Activated CD4-positive, alpha-beta T cell treated with anti-CD3 and anti-CD28 coated beads, Interleukin-10, Interleukin-2, amounts not matched to agents 100 ng/mL and 50 ng/mL, durations not matched to agents 16 hours and 8 hours (primary cell): Measurements from ENCODE around the gene SCN8A.

Experiments
- DNase-seq: peaks from one replicate; pipeline ENCODE4 v3.0.0-alpha.2; 2020

SCN8A gene

GRCh38 chr12:51837286-51837685, 246.3 kb downstream of the SCN8A start:
- DNase-seq = no peak

- no peak for DNase-seq
Observed at GRCh38 chr12:51838036-51838435, 247.0 kb downstream of the SCN8A start.

GRCh38 chr12:51838762-51839161, 247.7 kb downstream of the SCN8A start:
- DNase-seq = no peak

- DNase-seq = no peak
Observed at GRCh38 chr12:51839310-51839947, 248.4 kb downstream of the SCN8A start.

DNA sequence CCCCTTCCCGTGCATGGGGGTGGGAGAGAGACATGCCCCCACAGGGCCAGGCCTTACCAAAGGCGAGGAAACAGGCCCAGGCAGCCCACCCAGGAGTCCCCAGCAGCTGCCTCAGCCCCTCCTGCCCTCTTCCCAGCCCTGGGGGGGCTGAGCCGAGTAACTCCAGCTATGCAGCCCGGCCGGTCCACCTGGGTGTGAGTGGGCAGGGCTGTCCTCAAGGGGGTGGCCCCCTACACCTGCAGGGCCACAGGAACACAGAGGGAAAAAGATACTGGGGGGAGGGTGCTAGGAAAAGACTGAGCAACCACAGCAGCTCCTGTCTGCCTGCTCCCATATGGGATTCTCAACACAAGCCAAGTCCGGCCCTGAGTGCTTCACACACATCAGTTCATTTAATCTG, 249.9 kb downstream of the SCN8A start:
- DNase-seq = no peak

GRCh38 chr12:51841727-51842126, 250.7 kb downstream of the SCN8A start:
- no peak for DNase-seq

- DNase-seq = no peak
Observed at GRCh38 chr12:51844854-51845253, 253.8 kb downstream of the SCN8A start.

- DNase-seq = no peak
Observed at GRCh38 chr12:51845482-51845881, 254.4 kb downstream of the SCN8A start.

DNA sequence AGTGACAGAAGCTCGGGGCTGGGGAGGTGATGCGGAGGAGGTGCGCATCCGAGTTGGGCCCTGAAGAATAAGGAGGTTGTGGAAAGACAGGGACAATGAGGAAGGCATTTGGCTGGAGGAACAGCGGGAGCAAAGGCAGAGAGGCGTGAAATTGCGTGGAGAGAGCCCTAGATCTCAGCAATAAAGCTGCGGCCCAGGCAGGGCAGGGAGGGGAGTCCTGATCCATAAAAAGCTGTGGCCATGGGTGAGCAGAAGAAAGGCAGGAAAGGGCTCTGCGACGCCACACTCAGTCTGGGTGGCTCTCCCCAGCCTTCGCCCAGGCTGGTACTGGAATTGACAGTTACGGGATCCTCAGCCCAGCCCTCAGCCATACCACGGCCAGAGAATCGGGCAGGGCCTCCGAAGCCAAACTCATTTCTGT, 255.2 kb downstream of the SCN8A start:
- DNase-seq = no peak

GRCh38 chr12:51846911-51847642, 256.0 kb downstream of the SCN8A start:
- DNase-seq = peak; percentile 27

DNA sequence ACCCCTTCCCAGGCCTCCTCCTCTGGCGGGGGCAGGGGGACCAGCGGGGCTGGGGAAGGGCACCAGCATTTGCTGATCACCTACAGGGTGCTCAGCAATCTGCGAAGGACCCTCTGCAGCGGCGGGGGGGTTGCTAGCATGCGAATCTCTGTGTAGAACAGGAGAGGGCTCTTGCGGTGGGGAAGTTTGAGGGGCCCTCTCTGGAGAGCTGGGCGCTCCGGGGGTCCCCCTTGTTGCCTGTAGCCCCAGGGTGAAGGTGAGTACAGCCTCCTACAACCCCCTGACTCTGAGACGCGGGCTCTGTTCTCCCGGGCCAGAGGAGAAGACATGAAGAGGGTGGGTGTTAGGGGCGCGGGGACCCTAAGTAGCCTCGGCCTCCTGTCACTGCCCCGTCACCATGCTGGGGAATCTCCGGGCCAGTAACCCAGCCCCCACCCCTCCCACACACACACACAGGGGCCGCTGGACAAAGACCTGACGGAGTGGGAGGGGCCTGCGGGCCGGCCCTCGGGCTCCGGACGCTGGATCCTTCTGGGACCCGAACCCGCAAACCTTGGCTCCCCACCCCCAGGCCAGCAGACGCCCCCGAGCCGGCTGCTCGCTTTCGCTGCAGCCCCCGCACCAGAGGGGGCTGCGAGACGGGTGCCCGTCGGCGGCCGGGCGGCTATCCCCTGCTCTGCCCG, 256.8 kb downstream of the SCN8A start:
- no peak for DNase-seq

- no peak for DNase-seq
Observed at GRCh38 chr12:51848326-51848727, 257.3 kb downstream of the SCN8A start, which contains the start of gene FIGNL2. TSS of gene FIGNL2 (minus strand) at chr12:51848718. CDS start at chr12:51822413, 26,305 bp downstream.

- no peak for DNase-seq
Observed at GRCh38 chr12:51848841-51849735, 258.1 kb downstream of the SCN8A start.

DNA sequence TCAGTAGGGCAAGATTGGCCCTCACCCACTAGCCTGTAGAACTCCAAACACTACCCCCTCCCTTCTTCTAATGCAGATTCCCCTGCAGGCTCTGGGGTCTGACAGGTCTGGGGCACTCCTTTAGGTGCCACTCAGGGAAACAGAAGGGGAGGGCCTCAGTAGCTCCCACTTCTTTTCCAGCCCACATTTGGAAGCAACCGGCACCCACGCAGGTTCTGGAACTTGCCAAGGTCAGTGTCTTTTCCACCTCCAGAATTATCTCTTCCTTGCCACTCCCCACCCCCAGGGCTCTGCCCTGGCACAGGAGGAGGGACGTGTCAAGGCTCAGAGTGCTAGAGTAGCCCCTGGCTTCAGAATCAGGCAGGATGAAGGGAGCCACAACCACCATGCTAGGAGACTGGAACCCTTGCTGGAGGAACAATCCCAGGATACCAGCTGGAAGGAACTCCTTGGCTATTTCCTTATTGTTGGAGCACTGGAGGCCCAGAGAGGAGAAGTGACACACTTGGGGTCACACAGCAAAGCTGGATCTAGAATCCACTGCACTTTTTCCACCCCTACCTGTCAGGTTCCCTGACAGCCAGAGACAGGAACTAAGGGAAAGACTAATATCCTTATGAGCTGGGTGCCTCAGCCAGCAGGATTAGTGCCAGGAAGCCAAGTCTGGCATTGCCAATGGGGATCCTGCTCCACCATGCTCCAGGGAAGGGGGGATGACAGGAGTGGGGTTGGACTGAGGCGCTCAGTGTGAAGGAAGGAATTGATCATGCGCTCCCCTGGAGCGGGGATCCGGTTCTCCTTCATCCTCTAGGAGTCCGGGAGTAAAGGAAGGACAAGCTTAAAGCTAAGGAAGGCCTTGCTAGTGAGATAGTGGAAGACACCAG, 259.3 kb downstream of the SCN8A start:
- DNase-seq = no peak

DNA sequence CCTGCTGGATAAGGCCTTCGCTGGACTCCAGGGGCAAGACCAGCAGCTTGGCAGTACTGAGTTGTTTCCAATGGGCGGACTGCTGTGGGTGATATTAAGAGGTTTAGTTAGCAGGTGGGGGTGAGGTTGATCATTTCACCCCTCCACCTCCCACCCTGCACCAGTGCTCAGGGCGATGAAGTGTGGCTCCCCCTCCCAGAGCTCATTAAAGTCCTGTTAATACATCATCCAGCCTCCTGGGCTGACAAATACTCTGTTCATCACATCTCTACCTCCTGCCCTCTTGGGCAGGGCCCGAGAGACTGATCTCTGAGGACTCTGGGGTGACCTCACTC, 259.9 kb downstream of the SCN8A start:
- DNase-seq = no peak

GRCh38 chr12:51851413-51852124, 260.5 kb downstream of the SCN8A start:
- no peak for DNase-seq

DNA sequence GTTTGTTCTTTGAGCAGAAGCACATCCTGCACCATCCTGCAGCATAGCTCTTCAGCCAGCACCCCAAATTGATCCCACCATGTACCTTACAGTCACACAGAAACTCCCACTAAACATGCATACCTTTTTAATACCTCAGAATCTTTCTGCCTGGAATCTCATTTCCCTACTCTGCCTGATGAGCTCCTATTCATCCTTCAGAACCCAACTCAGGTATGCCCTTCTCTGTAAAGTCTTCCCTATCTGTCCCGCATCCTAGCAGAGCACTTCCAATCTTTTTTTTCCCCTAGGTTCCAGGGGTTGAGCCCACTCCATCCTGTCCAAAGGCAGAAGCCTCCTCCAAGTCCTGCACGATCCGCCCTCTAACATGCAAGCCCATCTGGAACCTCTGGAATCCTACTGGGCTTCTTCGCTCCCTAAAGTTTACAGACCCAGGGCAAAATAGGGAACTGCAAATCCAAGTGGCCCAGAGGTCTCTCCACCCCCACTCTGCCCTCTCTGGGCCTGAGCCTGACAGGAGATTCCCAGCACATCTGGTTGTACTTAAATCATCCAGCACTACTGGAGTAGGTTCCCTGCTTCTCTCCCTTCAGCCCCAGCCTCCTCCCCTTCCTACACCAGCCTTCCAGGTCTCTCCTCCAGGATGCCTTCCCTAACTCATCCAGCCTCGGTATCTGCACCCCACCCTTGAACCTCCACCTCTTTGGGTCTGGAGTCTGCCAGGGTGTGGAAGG, 261.5 kb downstream of the SCN8A start:
- DNase-seq = no peak

DNA sequence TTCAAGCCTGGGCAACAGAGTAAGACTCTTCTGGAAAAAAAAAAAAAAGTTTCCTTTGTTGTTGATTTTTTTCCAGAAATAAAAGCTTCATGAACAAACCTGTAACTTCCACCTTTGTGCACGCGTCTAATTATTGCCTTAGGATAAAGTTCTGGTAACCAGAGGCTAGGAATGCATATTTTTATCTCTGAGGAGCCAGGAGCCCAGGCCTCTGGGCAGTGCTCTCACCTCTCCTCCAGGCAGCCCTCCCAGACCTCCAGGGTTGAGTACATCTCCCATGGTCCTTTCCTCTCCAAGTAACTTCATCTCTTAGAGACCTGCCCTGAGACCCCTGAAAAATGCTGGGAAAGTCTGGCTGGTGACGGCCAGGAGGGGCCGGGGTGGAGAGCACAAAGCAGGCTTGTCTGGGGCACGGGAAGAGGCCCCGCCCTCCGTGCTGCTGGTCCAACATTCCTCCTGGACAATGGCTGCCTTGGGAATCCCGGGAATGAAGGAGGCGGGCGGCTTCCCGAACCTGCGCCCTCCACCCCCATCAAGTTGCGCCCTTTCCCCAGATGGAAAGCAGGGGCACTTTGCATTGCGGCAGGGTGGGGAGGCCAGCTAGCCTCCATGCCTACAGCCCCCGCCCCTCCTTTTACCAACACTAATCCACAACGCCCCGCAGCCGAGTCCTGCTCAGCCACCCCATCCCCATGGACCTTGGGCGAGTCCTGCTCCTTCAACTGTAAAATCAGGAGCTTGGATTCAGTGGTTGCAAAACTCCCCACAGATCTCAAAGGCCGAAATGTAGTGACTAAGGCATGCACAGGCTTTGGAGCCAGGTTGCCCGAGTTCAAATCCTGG, 264.8 kb downstream of the SCN8A start:
- DNase-seq = no peak

GRCh38 chr12:51860986-51861385, 270.0 kb downstream of the SCN8A start:
- DNase-seq = no peak
